HEK293 (cell line): ENCODE data around the gene TPH1.

Experiments
- CTCF ChIA-PET: fragments of 350-600 bp; formaldehyde crosslinking; extraction: SDS; loops from one replicate; lab custom pipeline; 2021; ENCODE audit warnings: antibody characterized with exemption; lab: Yijun Ruan, JAX
- POLR2A ChIA-PET: fragments of 300-600 bp; formaldehyde crosslinking; extraction: SDS; loops from one replicate; lab custom pipeline; 2020; ENCODE audit warnings: antibody characterized with exemption, inconsistent platforms; lab: Yijun Ruan, JAX
- H3K27ac ChIP-seq: fragments of 200-500 bp; sonication (Bioruptor generic); 2 replicates; pipeline ENCODE4 v1.5.1; 2014; ENCODE audit warnings: low read depth, low read length, control low read depth, inconsistent platforms; ENCODE audit errors: extremely low read depth
- H3K36me3 ChIP-seq, 2 experiments: fragments of 200-500 bp in 1 of 2; sonication (Bioruptor generic) in 1 of 2; 1 replicate in 1 of 2; 2 replicates in 1 of 2; pipeline ENCODE4 v1.5.1; 2014 to 2017; ENCODE audit warnings: inconsistent platforms in 2 of 2, low read length in 2 of 2; ENCODE audit not compliant: control insufficient read depth in 2 of 2, insufficient read depth in 1 of 2
- H3K4me1 ChIP-seq: fragments of 200-500 bp; sonication (Bioruptor generic); 2 replicates; pipeline ENCODE4 v1.5.1; 2014; ENCODE audit warnings: mild to moderate bottlenecking, low read length, inconsistent platforms; ENCODE audit not compliant: control insufficient read depth, insufficient read depth
- H3K4me3 ChIP-seq: 2 replicates; pipeline ENCODE4 v1.5.1; 2011; ENCODE audit warnings: low read depth, mild to moderate bottlenecking, control low read depth, low read length, moderate library complexity
- H3K9me3 ChIP-seq: fragments of 200-500 bp; sonication (Bioruptor generic); 2 replicates; pipeline ENCODE4 v1.5.1; 2014; ENCODE audit warnings: low read depth, low read length, inconsistent platforms; ENCODE audit not compliant: control insufficient read depth, insufficient read depth
- BCL11A ChIP-seq: fragments of 450-650 bp; formaldehyde crosslinking; IDR thresholded peaks from 2 replicates; pipeline ENCODE4 v1.5.1; 2016; ENCODE audit warnings: low read depth, missing biosample characterization, missing genetic modification characterization
- GLI2 ChIP-seq: fragments of 450-650 bp; formaldehyde crosslinking; IDR thresholded peaks from 2 replicates; pipeline ENCODE4; 2017; ENCODE audit warnings: missing biosample characterization, missing genetic modification characterization, low read depth, borderline replicate concordance
- PATZ1 ChIP-seq: fragments of 450-650 bp; formaldehyde crosslinking; IDR thresholded peaks from 2 replicates; pipeline ENCODE4 v1.5.1; 2016; ENCODE audit warnings: missing biosample characterization, missing genetic modification characterization
- SCRT2 ChIP-seq: fragments of 450-650 bp; formaldehyde crosslinking; IDR thresholded peaks from 2 replicates; pipeline ENCODE4 v1.5.1; 2016; ENCODE audit warnings: missing biosample characterization, missing genetic modification characterization
- TCF7L2 ChIP-seq: IDR thresholded peaks from 2 replicates; pipeline ENCODE4 v1.6.1; 2011; ENCODE audit warnings: low read depth, mild to moderate bottlenecking, inconsistent platforms, low read length, moderate library complexity, borderline replicate concordance
- ZBTB20 ChIP-seq: fragments of 450-650 bp; formaldehyde crosslinking; IDR thresholded peaks from 2 replicates; pipeline ENCODE4 v1.5.1; 2016; ENCODE audit warnings: missing biosample characterization, missing genetic modification characterization
- ZBTB26 ChIP-seq: fragments of 450-650 bp; formaldehyde crosslinking; optimal IDR thresholded peaks from 2 replicates; pipeline ENCODE3; 2016; ENCODE audit warnings: missing biosample characterization, mild to moderate bottlenecking, missing genetic modification characterization
- ZBTB8A ChIP-seq: fragments of 450-650 bp; formaldehyde crosslinking; IDR thresholded peaks from 2 replicates; pipeline ENCODE4 v1.5.1; 2016; ENCODE audit warnings: missing biosample characterization, missing genetic modification characterization
- ZFP69B ChIP-seq: fragments of 450-650 bp; formaldehyde crosslinking; IDR thresholded peaks from 2 replicates; pipeline ENCODE4 v1.5.1; 2016; ENCODE audit warnings: missing biosample characterization, missing genetic modification characterization
- ZNF112 ChIP-seq: fragments of 450-650 bp; formaldehyde crosslinking; IDR thresholded peaks from 2 replicates; pipeline ENCODE4 v1.5.0; 2017; ENCODE audit warnings: missing biosample characterization, missing genetic modification characterization
- ZNF146 ChIP-seq: fragments of 450-650 bp; formaldehyde crosslinking; IDR thresholded peaks from 2 replicates; pipeline ENCODE4 v1.5.1; 2016; ENCODE audit warnings: missing biosample characterization, missing genetic modification characterization
- ZNF184 ChIP-seq: fragments of 450-650 bp; IDR thresholded peaks from 2 replicates; pipeline ENCODE4 v1.5.1; 2018; ENCODE audit warnings: missing biosample characterization, mild to moderate bottlenecking, missing genetic modification characterization
- ZNF449 ChIP-seq: fragments of 450-650 bp; formaldehyde crosslinking; IDR thresholded peaks from 2 replicates; pipeline ENCODE4 v1.5.1; 2017; ENCODE audit warnings: missing biosample characterization, mild to moderate bottlenecking, missing genetic modification characterization, moderate library complexity
- ZNF548 ChIP-seq: fragments of 450-650 bp; formaldehyde crosslinking; IDR thresholded peaks from 2 replicates; pipeline ENCODE4 v1.5.1; 2016; ENCODE audit warnings: missing biosample characterization, missing genetic modification characterization
- ZNF660 ChIP-seq: fragments of 450-650 bp; IDR thresholded peaks from 2 replicates; pipeline ENCODE4 v1.5.1; 2018; ENCODE audit warnings: missing biosample characterization, mild to moderate bottlenecking, missing genetic modification characterization
- ZNF692 ChIP-seq: fragments of 450-650 bp; formaldehyde crosslinking; IDR thresholded peaks from 2 replicates; pipeline ENCODE4 v1.5.1; 2016; ENCODE audit warnings: missing biosample characterization, missing genetic modification characterization
- ZSCAN4 ChIP-seq: fragments of 450-650 bp; formaldehyde crosslinking; IDR thresholded peaks from 2 replicates; pipeline ENCODE4 v1.5.1; 2017; ENCODE audit warnings: missing biosample characterization, missing genetic modification characterization
- ZXDB ChIP-seq: fragments of 450-650 bp; formaldehyde crosslinking; IDR thresholded peaks from 2 replicates; pipeline ENCODE4 v1.5.1; 2016; ENCODE audit warnings: missing biosample characterization, missing genetic modification characterization

Gene TPH1

GRCh38 chr11:18012122-18012905 lies 33.8 kb downstream of the TPH1 start (continued):
- TF ChIP-seq ZNF692 (tag by site-specific recombination): no peak
- TF ChIP-seq ZNF660 (tag by site-specific recombination): no peak
- TF ChIP-seq ZXDB: peak; percentile 69
- TF ChIP-seq ZBTB26: no peak
- no peak for TF ChIP-seq TCF7L2
- TF ChIP-seq ZNF146 (tag by site-specific recombination): no peak
- TF ChIP-seq SCRT2 (tag by site-specific recombination): 0 out of 2 replicates have a peak, but pooled peaks have one; percentile 19
- peak; percentile 88 for TF ChIP-seq ZBTB20
- no peak for TF ChIP-seq GLI2 (tag by site-specific recombination)
- peak; percentile 15; the same call in 1 of the 2 replicates for TF ChIP-seq PATZ1 (tag by site-specific recombination)
- TF ChIP-seq ZNF184 (tag by site-specific recombination): no peak
- no peak for TF ChIP-seq BCL11A

- H3K4me3 ChIP-seq: no peak overlapping the region
- peak; percentile 36; the same call in 1 of the 2 replicates for TF ChIP-seq ZNF449 (tag by site-specific recombination)
- TF ChIP-seq ZNF548: no peak
- CTCF ChIA-PET: interaction anchor here (0.9 kb wide), 1 partner anchor 93 kb away, joined by 3 read pairs; no protein-coding TSS in a partner anchor
Observed at GRCh38 chr11:18011633-18012032, 34.4 kb downstream of the TPH1 start.

GRCh38 chr11:18010977-18011586 lies 35.0 kb downstream of the TPH1 start:
- no peaks in the 10 kb centered on the region for H3K4me1 ChIP-seq
- H3K36me3 ChIP-seq: peaks cover 0 to 13% of the 10 kb centered on the region in 2 experiments; a peak in 2 of 3 replicates
- H3K27ac ChIP-seq: no peak overlapping the region
- POLR2A ChIA-PET: no interaction called here
- CTCF ChIA-PET: interaction anchor here (1.2 to 1.8 kb wide), 2 partner anchors 11 to 18 kb away, joined by 4 to 7 read pairs; no protein-coding TSS in a partner anchor
- no peak overlapping the region for H3K4me3 ChIP-seq
- TF ChIP-seq ZNF692 (tag by site-specific recombination) (peak; percentile 76), ZBTB8A (no peak), ZNF548 (peak; percentile 77), ZFP69B (tag by site-specific recombination) (peak; percentile 58), ZNF112 (no peak), ZSCAN4 (peak; percentile 30; the same call in 1 of the 2 replicates)
- H3K9me3 ChIP-seq: no peaks in the 10 kb centered on the region

More at GRCh38 chr11:18011633-18012032, 34.4 kb downstream of the TPH1 start:
- Histone ChIP-seq H3K9me3 (no peaks in the 10 kb centered on the region), H3K27ac (no peak overlapping the region), H3K4me1 (no peaks in the 10 kb centered on the region), H3K36me3 (peaks cover 0 to 8% of the 10 kb centered on the region in 2 experiments; a peak in 1 of 3 replicates)
- POLR2A ChIA-PET: no interaction called here
